Germinal center (tissue), 1 donor: ENCODE measurements around the gene VCL.
"Not testable (repeated sequence)": the region's sequence is repeated elsewhere in the genome, so short reads cannot be mapped to it uniquely, and the experiment has no call there.

Experiments used
- DNase-seq: peaks from one replicate; pipeline ENCODE4 v3.0.0; 2012; ENCODE audit warnings: mixed read lengths, low spot score

The VCL gene

DNA sequence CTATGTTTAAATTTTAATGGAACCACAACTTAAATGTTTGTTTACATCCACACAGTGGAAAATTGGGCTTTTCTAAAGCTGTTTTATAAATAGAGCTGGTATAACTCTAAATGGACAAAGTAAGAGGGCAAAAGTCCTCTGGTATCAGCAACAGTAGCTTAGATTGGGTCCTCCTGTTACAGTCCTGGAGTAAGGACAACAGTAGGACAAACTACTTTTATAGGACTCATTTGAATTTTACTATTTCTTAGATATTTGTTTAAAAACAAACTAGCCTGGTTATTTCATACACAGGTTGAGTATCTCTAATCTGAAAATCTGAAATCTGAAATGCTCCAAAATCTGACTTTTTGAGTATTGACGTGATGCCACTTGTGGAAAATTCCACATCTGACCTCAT, 8.4 kb downstream of the VCL start:
- no peak for DNase-seq

DNA sequence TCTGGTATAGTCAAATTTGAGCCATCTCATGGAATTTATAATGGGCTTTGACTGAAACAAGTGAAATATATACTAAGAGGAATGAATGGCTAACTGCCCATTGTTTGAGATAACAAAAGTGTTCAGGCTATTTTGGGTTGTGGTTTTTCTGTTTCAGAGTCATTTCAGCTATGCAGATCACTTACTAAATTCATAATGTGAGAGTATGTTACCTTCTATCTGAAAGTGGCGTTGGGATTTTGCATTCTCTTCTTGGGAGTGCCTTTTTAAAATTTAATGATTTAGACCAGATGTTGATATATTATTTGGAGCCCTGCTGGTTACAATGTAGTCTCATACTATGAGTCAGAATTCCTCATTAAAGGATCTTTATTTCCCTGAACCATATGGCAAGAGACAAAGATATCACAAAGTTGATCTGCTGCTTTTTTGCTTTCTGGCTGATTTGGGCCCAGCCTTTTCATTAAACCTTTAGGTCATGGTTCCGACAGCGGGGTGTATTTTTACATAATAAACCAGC, 10.4 kb downstream of the VCL start:
- DNase-seq, result no peak

DNA sequence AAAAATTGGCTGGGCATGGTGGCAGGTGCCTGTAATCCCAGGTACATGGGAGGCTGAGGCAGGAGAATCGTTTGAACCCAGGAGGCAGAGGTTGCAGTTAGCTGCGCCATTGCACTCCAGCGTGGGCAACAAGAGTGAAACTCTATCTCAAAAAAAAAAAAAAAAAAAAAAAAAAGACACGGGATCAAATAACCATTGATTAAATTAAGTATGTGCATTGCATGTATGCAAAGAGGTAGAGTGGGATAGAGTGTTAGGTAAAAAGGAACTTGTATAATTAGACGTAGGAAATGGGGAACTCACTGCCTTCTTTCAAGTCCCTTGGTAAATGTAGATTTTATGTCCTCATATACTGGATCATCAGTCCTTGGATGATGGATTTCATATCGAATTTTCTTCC, 13.1 kb downstream of the VCL start:
- no peak for DNase-seq

DNA sequence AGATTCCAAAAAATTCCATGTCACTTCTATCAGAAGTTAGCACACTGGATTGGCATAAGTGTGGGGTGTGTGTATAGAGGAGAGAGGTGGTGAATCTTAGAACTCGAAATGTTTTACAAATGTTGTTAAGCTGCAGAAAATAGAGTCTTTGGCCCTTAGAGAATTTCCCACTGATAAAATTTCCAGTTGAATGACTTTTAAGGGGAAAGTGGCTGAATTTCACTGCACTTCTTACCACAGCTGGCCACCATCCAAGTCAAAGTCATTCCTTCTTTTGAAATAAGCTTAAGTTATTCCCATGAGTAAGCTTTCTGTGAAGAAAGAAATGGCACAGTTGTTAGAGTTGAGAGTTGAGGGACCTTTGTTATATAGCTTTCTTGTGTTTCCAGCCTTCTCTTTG, 13.9 kb downstream of the VCL start:
- no peak for DNase-seq

DNA sequence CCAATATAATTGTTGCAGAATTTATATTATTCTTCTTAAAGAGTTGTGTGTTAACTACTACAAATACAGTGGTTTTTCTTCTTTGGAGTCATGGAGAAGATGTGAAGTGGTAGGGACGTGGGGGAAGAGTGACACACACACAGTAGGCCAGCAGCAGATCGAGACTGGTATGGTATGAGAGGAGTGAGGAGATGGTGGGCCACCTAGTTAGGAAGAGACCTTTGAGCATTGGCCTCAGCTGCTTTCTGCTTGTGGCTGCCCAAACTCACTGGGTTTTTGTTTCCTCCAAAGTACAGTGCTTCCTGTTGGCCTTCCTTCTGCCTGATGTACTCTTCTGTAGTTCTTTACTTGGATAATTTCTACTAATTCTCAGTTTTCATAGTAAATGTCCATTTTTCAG, 14.6 kb downstream of the VCL start:
- DNase-seq, result no peak

DNA sequence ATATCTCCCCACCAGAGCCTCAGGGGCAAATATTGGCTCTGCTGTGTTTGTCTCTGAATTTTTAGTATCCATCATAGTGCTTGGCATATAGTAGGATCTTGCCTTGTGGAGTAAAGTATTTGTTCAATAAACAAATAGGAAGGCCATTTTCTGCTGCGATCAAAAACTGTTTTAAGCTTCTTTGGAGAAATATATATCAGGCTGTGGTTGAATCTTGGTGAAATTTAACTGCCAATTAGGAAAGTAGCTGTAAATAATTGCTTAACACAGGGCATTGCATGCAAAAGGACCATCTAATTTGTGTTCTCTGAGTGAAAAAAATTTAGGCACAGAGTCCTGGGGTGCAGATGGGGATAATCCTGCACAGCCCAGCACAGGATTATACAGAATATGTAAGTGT, 15.1 kb downstream of the VCL start:
- no peak for DNase-seq

DNA sequence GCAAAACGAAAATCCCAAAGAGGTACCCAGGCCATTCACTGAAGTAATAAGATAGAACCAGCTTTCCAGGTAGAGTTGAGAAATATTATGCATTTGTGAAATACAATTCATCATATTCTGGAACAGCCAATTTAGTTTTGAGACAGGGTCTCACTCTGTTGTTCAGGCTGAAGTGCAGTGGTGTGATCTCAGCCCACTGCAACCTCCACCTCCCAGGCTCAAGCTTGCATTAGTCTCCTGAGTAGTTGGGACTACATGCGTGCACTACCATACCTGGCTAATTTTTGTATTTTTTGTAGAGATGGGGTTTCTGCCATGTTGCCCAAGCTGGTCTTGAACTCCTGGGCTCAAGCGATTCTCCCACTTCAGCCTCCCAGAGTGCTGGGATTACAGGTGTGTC, 16.7 kb downstream of the VCL start:
- DNase-seq, result not testable (repeated sequence)

DNA sequence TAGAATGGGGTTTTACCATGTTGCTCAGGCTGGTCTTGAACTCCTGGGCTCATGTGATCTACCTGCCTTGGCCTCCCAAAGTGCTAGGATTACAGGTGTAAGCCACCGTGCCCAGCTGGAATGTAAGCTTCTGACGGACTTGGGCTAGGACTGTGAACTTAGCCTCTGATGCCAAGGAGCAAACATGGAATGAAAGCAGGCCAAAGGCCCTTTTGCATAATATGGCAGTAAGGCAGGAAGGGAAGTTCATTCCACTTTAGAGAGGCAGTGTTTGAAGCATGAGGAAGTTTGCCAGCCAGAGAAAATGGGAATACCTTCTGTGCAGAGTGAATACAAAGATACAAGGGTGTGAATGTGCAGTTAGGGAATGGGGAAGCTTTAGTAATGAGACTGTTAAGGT, 20.3 kb downstream of the VCL start:
- DNase-seq, result no peak

DNA sequence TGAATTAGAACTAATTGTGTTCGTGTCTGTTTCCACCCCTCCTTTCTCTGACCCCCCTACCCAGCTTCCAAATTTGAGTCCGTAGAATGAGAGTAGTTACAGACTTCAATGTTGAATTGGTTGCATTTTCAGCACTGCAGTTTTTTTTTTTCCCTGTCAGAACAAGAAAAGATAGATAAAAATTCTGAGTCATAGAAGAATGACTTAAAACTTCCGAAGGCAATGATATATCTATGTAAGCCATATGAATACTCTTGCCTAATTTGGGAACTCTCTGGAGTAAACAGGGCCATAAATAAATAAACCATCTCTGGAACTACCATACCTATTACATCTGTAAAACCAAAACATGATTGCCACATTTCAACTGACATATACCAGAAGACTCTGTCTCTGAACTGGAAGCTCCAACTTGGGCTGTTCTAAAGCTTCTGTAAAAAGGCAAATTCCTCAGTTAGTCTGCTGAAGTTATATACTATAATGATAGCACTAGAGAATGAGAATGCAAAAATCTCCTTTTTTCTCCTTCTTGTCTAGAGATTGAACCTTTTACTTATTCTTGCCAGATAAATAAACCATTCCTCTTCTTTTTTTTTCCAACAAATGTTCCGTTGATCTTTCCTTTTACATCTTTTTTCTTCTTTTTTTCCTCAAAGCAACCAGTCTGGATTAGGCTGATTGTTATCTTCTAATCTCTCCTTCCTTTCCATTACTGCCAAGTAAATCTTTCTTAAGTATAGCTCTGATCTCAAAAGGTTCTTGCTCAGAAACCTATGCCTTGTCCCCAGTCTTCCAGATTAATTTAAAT, 23.5 kb downstream of the VCL start:
- no peak for DNase-seq

DNA sequence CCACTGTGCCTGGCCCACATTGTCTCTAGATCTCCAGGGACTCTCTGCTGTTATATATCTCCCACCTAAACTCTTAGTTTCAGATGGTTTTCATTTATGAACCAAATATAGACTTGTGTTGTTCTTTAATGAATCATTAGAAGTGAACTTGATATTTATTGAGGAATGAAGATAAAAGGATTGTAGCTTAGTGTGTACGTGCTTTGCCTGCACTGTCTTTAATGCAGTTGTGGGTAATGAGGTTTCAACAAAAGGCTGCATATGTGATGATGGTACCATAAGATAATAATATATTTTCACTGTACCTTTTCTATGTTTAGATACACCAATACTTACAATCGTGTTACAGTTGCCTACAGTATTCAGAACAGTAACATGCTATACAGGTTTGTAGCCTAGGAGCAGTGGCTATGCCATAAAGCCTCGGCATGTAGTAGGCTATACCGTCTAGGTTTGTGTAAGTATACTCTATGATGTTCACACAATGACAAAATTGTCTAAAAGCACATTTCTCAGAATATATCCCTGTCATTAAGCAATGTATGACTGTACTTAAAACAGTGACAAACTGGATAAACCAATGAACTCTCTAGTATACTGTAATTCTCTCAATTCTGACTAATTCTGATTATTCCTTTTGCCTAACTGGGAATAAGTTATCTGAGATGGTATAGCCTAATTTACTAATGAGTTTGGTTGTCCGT, 25.2 kb downstream of the VCL start:
- no peak for DNase-seq

DNA sequence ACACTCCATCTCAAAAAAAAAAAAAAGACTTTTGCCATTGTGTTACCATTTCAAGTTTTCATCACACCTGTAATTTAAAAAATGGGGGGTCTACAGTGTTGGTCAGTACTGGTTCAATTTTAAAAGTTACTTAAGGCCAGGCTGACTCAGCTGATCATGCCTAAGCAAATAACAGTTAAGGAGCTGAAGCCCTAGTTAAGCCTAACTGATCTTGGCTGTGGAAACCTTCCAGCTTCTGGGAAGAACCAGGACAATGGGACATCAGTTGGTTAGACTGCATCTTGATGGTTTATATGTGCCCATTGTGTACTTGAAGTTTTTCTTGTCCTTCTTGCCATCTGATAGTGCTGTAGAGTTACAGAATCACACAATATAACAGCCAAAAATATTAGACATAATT, 26.7 kb downstream of the VCL start:
- no peak for DNase-seq

DNA sequence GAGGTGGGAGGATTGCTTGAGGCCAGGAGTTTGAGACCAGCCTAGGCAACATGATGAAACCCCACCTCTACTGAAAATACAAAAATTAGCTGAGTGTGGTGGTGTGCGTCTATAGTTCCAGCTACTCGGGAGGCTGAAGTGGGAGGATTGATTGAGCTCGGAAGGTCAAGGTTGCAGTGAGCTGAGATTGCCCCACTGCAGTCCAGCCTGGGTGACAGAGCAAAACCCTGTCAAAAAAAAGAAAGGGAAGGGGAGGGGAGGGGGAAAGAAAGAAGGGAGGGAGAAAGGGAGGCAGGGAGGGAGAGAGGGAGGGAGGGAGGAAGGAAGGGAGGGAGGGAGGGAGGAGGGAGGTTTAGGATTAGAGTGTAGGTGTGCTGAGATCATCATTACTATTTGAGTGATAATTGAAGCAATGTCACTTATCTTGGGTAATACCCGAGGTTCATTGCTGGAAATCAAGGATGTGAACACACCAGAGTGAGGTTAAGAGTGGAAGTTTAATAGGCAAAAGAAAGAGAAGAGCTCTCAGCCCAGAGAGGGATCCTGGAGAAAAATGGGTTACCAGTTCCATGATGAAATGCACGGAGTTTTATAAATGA, 27.6 kb downstream of the VCL start:
- DNase-seq, result no peak

DNA sequence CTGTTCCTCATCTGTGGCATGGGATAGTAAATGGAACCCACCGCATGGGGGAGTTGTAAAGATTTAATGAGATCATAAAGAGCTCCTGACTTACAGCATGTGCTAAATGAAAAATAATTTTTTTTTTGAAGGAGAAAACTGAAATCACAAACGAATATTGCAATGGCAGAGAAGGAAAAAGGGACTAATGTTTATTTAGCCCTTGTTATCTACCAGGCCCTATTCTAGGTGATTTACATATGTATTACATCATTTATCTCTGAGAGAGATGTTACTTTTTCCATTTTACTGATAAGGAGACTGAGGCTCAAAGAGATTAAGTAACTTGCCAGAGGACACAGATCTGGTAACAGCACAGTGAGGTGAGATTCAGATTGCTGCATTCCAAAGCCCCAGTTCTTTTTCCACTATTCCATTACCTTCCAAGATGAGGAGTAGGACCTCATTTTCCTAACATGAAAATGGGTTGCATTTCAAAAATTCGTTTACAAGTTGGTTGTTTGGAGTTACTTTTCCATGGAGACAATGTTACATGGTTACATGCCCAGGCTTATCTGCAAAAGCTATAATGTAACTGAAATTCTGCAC, 28.6 kb downstream of the VCL start:
- DNase-seq, result no peak

DNA sequence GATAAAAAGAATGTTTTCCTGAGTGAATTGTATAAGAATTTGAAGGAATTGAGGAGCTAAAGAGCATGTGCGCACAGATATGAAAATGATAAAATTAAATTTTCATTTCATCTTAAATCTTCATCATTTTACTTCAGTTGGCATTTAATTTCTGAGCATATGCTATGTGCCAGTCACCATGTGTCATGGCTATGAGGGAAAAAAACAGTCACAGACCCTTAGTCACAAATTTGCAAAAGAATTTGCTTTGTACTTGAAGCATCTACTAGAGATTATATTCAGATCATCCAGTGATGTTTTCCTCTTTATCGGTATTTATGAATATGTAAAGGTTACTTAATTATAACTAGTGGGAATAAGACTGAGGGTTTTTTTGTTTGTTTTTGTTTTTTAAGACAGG, 29.8 kb downstream of the VCL start:
- no peak for DNase-seq

DNA sequence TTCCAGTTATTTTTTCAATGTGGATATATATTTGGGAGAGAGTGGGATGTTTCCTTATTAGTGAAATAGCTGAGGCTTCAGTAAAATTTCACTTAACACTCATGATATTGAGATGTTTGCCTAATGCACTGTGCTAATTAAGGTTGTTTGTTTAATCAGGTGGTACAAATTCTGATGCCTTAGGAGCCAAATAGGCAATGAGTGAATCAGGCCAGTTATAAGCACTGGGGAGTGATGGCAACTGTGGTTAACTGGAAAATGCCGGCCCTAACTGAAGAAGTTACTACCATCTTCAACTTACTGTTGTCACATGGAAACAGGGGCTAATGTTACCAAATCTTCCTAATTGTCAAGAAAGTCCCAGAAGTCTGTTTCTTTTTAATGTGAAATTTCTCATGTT, 32.0 kb downstream of the VCL start:
- no peak for DNase-seq

DNA sequence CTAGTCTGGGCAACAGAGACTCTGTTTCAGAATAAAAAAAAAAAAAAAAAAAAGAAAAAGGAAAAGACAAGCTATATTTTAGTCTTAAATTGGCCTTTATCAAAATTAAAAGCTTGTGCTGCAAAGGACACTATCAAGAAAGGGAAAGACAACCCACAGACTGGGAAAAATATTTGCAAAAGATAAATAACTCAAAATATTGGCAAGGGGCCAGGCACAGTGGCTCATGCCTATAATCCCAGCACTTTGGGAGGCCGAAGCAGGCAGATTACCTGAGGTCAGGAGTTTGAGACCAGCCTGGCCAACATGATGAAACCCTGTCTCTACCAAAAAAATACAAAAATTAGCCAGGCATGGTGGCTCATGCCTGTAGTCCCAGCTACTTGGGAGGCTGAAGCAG, 34.3 kb downstream of the VCL start:
- DNase-seq, result not testable (repeated sequence)

DNA sequence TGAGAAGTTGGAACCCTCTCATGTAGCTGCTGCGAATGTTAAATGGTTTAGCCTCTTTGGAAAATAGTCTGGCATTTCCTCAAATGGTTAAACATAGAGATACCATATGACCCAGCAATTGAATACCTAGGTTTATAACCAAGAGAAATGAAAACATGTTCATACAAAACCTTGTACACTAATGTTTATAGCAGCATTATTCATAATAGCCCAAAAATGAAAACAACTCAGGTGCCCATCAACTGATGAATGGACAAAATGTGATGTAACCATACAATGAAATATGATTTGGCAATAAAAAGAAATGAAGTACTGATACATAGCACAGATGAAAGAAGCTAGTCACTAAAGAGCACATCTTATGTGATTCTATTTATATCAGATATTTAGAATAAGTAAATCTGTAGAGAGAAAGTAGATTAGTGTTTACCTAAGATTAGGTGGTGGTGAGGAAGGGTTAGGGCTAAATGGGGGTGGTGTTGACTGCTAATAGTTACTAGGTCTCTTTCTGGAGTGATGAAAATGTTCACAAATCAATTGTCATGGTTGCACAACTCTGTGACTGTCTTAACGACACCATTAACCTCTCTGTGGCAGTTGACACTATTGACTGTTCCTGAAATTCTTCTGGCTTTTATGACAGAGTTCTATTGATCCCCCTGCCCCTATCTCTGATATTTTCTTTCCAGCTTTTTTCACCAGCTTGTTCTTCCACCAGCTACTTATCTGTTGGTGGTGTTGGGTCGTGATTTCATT, 35.2 kb downstream of the VCL start:
- DNase-seq, result no peak

DNA sequence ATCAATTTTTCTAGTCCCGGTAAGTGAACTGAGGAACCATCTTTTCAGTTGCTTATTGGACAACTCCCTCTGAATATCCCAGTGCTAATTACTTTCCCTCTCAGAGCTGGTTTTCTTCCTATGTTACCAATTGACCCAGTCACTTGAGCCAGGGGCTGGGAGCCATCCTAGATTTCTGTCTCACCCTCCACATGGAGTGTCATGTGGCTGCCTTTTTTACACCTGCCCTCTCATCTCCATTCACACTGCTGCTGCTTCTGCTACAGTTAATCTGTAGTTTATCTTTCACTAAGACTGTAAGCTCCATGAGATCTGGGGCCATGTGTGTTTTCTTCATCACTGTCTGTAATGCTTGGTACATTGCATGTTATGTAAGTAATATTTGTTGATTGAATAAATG, 35.8 kb downstream of the VCL start:
- no peak for DNase-seq

DNA sequence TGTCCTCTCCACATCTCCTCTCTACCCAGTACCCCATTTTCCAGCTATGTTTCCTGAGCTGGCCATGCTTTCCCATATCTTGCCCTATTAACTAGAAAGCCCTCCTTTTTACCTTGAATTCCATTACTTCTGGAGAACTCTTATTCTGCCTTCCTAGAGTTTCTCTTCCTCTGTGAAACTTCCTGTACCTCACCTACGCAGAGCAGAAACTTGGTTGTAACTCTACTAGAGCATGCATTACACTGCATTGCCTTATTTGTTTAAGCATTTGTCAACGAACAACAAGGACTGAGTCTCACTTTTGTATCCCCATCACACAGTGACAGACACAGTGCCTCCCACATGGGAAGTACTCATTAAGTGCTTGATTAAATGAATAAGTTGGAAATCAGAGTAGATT, 36.4 kb downstream of the VCL start:
- peak; percentile 54 for DNase-seq

DNA sequence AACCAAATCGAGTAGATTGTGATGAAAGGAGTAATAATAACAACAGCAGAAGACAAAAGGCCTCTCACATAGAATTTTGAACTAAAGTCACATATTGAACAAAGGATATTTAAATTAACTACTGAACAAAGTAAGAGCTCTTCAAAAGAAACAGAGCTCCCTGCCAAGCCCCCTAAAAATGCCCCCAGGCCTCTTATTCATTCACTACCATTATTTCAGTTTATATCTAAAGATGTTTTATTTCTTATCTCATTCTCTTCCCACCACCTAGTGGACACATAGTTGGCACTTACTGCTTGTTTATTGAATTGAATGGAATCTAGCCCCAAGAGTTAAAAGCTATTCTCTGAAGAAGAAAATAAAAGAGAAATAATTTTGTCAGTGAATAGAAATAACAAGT, 37.4 kb downstream of the VCL start:
- DNase-seq, result no peak

DNA sequence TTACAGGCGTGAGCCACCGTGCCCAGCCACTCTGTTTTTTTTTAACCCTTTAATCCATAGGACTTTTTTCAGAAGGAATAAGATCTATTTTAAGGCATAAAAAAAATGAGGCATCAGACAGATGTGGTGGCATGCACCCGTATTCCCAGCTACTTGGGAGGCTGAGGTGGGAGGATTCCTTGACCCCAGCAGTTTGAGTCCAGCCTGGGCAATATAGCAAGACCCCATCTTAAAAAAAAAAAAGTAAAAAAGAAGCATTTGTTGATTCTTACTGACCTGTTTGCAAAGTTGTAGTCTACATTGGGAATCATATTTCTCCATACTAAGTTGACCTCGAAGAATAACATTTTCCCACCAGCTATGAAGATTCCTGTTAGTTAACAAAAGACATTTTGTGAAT, 38.6 kb downstream of the VCL start:
- no peak for DNase-seq

DNA sequence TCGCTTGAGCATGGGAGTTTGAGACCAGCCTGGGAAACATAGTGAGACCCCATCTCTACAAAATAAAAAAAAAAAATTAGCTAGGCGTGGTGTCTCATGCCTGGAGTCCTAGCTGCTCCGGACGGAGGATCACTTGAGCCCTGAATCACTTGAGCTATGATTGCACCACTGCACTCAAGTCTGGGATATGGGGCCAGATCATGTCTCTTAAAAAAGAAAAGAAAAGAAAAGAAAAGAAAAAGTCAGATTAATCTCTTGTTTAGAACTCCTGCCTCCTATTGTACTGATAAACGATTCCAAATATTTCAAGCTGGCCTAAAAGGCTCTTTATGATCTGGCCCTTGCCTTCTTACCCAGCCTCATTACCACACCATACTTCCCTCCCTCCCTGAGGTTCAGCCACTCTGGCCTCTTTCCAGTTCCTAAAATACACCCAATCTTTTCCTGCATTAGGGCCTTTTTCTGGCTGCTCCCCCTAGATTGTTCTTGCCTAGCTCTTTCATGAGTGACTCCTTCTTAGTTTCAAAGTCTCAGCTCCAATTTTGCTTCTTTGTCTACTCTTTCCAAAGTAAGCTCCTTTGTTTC, 41.7 kb downstream of the VCL start:
- DNase-seq, result no peak
